BJ (cell line): ENCODE results near the gene KLHL10. TPM values are rescaled to one million over a fixed set of nuclear protein-coding genes. Genes with fewer than 3 reads are reported as not detected.
A peak's percentile ranks its signal among the peaks of the same experiment; 100 is the strongest.

ENCODE experiments used
- CTCF ChIA-PET: fragments of 350-600 bp; formaldehyde crosslinking; extraction: SDS; loops from one replicate; lab custom pipeline; 2021; ENCODE audit warnings: antibody characterized with exemption, inconsistent platforms; lab: Yijun Ruan, JAX
- POLR2A ChIA-PET: fragments of 300-600 bp; sonication (Branson Sonifier 250); formaldehyde crosslinking; extraction: SDS; loops from one replicate; lab custom pipeline; 2021; ENCODE audit warnings: antibody characterized with exemption; lab: Charles Lee
- DNase-seq: peaks from one replicate; pipeline ENCODE4 v3.0.0-alpha.2; 2011; ENCODE audit warnings: low read depth
- H3K27me3 ChIP-seq: 2 replicates; pipeline ENCODE4 v1.6.0; 2011; ENCODE audit warnings: low read length; ENCODE audit not compliant: control insufficient read depth, insufficient read depth
- H3K36me3 ChIP-seq: 2 replicates; pipeline ENCODE4 v1.5.1; 2011; ENCODE audit warnings: low read length; ENCODE audit not compliant: control insufficient read depth, insufficient read depth
- H3K4me3 ChIP-seq: 2 replicates; pipeline ENCODE4 v1.5.1; 2011; ENCODE audit warnings: low read depth, mild to moderate bottlenecking, control low read depth, low read length
- CTCF ChIP-seq: IDR thresholded peaks from 2 replicates; pipeline ENCODE4 v1.5.1; 2011; ENCODE audit warnings: low read depth, mild to moderate bottlenecking, control low read depth, inconsistent platforms, low read length, moderate library complexity; ENCODE audit not compliant: insufficient read depth
- polyA plus RNA-seq: library from polyadenylated mRNA; depleted of rRNA; stranded (reverse); fragments of >200 nt; gene quantifications from 2 replicates; pipeline ENCODE4 v1.2.3, GENCODE V29; 2011

KLHL10 gene
- polyA plus RNA-seq, 1 experiment: 0.74 TPM

DNA sequence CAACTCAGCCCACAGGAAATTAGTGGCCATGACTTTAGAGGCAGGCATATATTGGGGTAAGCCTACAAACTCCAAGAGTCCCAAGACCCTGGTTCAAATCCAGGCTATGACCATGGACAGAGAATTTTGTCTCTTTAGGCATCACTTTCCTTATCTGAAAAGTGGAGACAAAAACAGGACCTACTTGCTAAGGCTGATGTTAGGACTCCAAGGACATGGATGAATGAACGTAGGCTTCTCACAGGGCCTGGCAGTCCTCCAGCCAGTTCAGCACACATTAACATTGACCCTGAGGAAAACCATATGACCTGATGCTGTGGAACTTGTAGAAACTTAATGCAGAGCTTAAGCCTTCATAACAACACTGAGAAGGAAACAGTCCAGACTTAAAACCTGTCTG lies 23.4 kb upstream of the KLHL10 start:
- no peak for TF ChIP-seq CTCF
- POLR2A ChIA-PET: no interaction called here
- Histone ChIP-seq H3K4me3 (peak overlapping the region; percentile 88), H3K36me3 (peaks cover 16% of the 10 kb centered on the region), H3K27me3 (no peaks in the 10 kb centered on the region)
- CTCF ChIA-PET: interaction anchor here (1.3 to 1.5 kb wide), 3 partner anchors 27 to 118 kb away, joined by 3 to 5 read pairs (median 3); partner anchors contain the start of gene JUP
- DNase-seq: no peak

DNA sequence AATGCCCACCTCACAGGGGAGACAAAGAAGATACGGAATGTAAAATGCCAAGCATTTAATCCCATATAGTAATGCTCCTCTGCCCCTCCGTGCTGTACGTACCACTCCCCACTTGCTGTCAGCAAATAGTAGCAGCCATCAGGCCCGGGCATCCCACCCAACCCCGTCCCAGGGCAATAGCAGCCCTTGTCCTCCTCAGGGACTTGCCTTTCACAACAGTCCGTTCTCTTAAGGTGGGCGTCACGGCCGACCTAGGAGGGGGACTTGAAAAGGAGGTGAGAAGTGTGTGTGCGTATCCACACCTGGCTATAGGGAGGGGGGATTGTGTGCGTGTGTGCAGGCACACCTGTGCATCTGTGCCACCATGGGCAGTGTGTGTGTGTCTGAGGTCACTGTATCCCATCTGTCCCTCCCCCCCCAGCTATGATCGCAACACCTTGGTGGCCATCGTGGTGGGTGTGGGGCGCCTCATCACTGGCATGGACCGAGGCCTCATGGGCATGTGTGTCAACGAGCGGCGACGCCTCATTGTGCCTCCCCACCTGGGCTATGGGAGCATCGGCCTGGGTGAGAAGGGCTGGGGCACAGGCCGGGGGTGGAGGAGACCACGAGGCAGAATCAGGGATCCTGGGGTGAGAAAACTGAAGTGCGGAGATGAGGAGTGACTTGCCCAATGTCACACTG lies 20.8 kb upstream of the KLHL10 start:
- TF ChIP-seq CTCF: no peak
- ChIA-PET CTCF (interaction anchor here (1.1 kb wide), 1 partner anchor 14 kb away, joined by 3 read pairs; no protein-coding TSS in a partner anchor), POLR2A (no interaction called here)
- Histone ChIP-seq H3K27me3 (no peaks in the 10 kb centered on the region), H3K36me3 (peaks cover 33% of the 10 kb centered on the region), H3K4me3 (no peak overlapping the region)
- no peak for DNase-seq

GRCh38 chr17:41818024-41818423 lies 19.6 kb upstream of the KLHL10 start:
- Histone ChIP-seq H3K27me3 (no peaks in the 10 kb centered on the region), H3K4me3 (no peak overlapping the region), H3K36me3 (peaks cover 40% of the 10 kb centered on the region)
- POLR2A ChIA-PET: no interaction called here
- TF ChIP-seq CTCF: no peak
- CTCF ChIA-PET: no interaction called here
- DNase-seq: no peak

DNA sequence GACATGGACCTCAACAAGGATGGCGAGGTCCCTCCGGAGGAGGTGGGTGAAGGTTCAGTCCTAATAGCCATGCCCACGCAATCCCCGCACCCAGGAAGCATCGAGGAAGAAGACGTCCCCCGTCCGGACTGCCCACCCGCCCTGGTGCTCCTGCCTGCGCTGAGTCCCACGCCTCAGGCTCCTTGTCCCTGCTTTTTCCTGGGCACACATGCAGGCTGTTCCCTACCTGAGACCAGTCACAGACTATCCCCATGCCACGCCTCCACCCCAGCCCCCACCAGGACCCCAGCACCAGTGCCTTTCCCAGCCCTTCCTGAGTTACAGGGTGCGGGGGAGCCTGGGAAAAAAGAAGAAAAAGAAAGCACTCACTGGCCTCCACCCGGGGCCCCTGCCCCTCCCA lies 15.8 kb upstream of the KLHL10 start:
- POLR2A ChIA-PET: no interaction called here
- Histone ChIP-seq H3K4me3 (no peak overlapping the region), H3K27me3 (no peaks in the 10 kb centered on the region), H3K36me3 (peaks cover 40% of the 10 kb centered on the region)
- TF ChIP-seq CTCF: no peak
- CTCF ChIA-PET: no interaction called here
- DNase-seq: no peak

DNA sequence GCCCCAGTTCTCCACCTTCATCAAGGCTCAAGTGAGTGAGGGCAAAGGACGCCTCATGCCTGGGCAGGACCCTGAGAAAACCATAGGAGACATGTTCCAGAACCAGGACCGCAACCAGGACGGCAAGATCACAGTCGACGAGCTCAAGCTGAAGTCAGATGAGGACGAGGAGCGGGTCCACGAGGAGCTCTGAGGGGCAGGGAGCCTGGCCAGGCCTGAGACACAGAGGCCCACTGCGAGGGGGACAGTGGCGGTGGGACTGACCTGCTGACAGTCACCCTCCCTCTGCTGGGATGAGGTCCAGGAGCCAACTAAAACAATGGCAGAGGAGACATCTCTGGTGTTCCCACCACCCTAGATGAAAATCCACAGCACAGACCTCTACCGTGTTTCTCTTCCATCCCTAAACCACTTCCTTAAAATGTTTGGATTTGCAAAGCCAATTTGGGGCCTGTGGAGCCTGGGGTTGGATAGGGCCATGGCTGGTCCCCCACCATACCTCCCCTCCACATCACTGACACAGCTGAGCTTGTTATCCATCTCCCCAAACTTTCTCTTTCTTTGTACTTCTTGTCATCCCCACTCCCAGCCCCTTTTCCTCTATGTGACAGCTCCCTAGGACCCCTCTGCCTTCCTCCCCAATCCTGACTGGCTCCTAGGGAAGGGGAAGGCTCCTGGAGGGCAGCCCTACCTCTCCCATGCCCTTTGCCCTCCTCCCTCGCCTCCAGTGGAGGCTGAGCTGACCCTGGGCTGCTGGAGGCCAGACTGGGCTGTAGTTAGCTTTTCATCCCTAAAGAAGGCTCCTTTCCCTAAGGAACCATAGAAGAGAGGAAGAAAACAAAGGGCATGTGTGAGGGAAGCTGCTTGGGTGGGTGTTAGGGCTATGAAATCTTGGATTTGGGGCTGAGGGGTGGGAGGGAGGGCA lies 15.1 kb upstream of the KLHL10 start:
- no peak for TF ChIP-seq CTCF
- POLR2A ChIA-PET: no interaction called here
- Histone ChIP-seq H3K27me3 (no peaks in the 10 kb centered on the region), H3K4me3 (no peak overlapping the region), H3K36me3 (peaks cover 37% of the 10 kb centered on the region)
- DNase-seq: no peak
- CTCF ChIA-PET: no interaction called here
